HG03565 (cell line): Measurements from ENCODE around the gene DDR1.
"Not testable (repeated sequence)": the region's sequence is repeated elsewhere in the genome, so short reads cannot be mapped to it uniquely, and the experiment has no call there.

Experiments used
- ATAC-seq: cut with Tn5 transposase; IDR thresholded peaks from one replicate; pipeline ENCODE4 v1.9.1; 2021; ENCODE audit warnings: mild to moderate bottlenecking, moderate library complexity; ENCODE audit not compliant: unreplicated experiment

DDR1 gene

DNA sequence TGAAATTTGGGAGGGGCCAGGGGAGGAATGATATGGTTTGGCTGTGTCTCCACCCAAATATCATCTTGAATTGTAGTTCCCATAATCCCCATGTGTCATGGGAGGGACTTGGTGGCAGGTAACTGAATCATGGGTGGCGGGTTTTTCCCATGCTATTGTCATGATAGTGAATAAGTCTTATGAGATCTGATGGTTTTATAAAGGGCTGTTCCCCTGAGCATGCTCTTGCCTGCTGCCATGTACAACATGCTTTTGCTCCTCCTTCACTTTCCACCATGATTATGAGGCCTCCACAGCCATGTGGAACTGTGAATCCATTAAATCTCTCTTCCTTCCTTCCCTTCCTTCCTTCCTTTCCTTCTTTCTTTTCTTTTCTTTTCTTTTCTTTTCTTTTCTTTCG is 31.9 kb upstream of the DDR1 start:
- ATAC-seq = not testable (repeated sequence)

DNA sequence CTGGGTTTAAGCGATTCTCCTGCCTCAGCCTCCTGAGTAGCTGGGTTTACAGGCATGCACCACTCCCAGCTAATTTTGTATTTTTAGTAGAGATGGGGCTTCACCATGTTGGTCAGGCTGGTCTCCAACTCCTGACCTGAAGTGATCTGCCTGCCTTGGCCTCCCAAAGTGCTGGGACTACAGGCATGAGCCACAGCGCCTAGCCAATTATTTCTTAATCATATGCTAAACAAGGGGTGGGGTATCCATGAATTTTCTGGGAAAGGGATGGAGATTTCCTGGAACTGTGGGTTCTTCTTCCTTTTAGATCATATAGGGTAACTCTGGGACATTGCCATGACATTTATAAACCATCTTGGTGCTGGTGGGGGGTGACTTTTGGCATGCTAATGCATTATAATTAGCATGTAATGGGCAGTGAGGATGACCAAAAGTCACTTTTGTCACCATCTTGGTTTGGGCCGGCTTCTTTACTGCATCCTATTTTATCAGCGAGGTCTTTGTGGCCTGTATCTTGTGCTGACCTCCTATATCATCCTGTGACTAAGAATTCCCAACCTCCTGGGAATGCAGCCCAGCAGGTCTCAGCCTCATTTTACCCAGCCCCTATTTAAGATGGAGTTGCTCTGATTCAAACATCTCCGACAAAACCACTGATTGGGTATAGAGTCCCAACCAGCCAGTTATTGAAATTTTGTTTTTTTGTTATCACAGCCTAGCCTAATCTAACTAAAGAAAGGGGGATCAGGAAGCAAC is 29.9 kb upstream of the DDR1 start:
- no peak for ATAC-seq

DNA sequence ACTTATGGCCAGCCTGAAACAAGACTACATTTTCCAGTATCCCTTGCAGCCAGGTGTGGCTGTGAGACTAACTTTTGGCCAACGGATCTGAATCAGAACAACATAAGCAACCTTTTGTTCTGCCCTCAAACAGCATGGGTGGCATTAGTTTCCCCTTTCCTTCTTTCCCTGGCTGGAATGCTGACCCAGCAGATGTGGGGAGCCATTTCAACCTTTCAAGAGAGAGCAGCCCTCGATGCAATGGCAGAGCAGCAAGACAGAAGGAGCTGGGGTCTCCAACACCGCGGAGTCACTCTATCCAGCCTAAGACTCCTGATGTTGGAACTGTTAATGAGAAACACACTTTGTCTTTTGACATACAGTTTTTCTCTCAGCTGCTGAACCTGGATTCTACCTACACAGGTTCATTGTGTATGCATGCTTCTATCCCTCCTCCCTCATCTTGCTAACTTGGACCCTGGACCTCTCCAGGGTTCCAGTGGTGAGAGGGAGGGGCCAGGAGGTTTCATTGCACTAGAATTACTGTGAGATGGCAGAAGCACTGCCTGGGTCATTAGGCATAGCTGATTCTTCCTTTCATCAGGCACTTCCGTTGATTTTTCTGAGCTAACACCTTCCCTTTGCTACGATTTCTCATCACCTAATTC is 28.8 kb upstream of the DDR1 start:
- ATAC-seq = no peak

DNA sequence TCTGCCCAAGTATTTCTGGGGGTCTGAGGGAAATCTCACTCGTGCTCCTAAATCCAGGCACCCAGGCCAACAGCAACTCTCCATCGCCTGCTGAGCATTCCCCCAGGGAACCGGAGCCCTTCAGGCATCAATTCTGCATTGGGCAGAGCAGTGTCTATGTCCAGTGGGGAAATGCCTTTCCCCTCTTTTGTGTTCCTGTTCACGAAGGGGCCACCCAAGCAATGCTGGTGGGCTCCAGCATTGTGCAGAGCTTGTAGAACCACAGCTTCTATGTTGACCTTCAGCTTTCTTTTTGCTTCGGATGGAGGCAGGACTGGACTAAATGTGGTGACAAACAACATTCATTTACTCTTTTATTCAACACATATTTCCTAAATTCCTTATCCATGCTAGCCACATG is 27.2 kb upstream of the DDR1 start:
- no peak for ATAC-seq

DNA sequence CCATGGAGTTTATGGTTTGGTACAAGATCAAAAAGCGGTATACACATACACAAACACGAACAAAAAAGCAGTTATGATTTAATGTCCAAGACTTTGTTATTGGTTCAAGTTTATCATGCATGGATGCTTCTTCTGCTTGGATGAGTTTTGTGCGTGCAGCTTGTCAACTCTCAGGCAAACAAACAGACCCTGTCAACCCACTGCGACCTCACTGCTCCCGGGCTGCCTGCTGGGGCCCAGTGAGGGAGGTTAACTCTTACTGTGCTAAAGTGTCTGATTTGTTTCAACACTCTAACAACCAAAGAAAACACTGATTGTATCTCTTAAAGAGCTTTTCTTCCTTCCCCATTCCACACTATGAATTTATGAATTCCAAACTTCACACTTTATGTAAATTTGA is 26.8 kb upstream of the DDR1 start:
- no peak for ATAC-seq

DNA sequence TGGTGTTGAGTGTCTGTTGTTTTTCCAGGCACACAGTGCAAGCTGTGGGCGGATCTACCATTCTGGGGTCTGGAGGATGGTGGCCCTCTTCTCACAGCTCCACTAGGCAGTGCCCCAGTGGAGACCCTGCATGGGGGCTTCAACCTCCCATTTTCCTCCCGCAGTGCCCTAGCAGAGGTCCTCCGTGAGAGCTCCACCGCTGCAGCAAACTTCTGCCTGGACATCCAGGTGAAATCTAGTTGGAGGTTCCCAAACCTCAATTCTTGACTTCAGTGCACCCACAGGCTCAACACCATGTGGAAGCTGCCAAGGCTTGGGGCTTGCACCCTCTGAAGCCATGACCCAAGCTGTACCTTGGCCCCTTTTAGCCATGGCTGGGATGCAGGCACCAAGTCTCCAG is 24.6 kb upstream of the DDR1 start:
- ATAC-seq = not testable (repeated sequence)

DNA sequence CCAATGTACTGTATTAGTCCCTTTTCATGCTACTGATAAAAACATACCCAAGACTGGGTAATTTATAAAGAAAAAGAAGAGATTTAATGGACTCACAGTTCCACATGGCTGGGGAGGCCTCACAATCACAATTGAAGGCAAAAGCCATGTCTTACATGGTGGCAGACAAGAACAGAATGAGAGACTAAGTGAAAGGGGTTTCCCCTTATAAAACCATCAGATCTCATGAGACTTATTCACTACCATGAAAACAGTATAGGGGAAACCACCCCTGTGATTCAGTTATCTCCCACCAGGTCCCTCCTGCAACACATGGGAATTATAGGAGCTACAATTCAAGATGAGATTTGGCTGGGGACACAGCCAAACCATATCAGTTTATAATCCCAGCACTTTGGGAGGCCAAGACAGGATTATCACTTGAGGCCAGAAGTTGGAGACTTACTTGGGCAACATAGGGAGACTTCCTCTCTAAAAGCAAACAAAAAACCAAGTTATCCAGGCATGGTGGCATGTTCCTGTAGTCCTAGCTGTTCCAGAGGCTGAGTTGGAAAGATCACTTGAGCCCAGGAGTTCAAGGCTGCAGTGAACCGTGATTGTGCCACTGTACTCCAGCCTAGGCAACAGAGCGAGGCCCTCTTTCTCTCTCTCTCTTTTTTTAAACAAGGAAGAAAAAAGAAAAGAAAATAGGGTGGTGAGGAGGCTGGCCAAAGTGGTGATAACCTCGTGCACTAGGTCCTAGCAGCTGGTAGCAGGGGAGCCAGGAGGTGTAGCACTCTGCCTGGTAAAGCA is 22.9 kb upstream of the DDR1 start:
- ATAC-seq = no peak

DNA sequence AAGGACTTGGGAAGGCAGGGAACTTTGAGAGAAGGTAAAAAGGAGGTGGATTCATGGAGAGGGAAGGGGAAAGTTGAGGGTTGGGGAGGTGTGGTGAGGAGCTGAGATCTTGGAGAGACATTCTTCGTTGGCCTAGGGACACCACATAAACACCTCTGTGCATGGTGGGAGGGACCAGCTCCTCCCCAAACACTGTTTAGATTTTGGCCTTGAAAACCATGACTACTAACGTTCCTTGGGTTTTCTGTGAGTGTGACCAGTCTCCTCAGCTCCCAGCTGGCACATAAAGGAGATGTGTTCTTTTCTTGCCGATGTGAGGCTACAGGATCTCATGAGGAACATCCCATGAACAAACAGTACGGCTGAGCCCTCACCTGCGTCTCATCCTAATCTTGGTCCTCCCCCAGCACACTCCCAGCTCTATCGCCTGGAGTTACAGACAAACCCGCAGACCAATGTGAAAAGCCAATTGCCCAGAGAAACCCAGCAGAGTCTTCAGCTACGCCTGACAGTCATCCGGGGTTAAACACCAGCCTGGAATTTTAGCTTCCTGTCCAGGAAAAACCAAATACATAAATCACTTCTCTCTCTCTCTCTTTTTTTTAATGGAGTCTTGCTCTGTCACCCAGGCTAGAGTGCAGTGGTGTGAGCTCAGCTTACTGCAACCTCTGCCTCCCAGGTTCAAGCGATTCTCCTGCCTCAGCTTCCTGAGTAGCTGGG is 22.0 kb upstream of the DDR1 start:
- ATAC-seq = no peak

DNA sequence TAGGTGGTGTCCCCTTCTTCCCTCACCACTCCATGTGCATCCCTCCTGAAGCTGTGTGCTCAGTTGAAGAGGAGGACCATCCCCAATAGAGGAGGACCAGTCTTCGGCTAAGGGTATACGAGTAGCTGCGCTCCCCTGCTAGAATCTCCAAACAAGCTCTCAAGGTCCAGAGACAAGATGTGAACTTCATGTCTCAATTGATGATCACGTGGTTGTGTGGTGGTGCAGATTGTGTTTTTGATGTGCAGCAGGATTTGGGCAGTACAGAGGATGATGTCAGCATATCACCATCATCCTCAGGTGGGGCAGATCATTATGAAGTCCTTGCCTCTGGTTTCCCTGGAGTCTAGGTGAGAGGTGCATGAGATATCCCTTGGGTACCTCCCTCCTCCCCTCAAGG is 20.0 kb upstream of the DDR1 start:
- ATAC-seq = no peak

DNA sequence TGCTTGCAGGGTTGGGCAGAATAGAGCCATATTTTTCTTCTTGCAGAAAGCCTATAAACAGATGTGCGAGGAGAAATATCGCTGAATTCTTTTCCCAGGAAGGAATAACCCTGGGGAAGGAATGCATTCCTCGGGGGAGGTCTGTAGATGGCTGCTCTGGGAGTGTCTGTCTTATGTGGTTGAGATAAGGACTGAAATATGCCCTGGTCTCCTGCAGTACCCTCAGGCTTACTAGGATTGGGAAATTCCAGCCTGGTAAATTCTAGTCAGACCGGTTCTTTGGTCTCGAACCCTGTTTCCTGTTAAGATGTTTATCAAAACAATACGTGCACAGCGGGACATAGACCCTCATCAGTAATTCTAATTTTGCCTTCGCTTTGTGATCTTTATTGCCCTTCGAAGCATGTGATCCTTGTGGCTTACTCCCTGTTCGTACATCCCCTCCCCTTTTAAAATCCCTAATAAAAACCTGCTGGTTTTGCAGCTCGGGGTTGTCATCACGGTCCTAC is 15.0 kb upstream of the DDR1 start:
- not testable (repeated sequence) for ATAC-seq

DNA sequence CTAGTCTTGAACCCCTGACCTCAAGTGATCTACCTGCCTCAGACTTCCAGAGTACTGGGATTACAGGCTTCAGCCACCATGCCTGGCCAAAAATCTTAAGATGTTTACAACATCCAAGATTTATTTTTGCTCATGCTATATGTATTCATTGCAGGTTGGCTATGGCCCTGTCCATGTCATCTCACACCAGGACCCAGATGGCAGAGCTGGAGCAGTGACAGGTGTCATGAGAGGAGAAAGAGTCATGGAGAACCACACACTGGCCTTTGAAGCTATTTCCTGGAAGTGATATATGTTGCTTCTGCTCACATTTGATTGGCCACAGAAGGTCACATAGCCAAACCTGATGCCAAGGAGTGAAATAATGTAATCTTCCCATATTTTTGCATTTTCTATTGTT is 13.8 kb upstream of the DDR1 start:
- ATAC-seq = no peak

DNA sequence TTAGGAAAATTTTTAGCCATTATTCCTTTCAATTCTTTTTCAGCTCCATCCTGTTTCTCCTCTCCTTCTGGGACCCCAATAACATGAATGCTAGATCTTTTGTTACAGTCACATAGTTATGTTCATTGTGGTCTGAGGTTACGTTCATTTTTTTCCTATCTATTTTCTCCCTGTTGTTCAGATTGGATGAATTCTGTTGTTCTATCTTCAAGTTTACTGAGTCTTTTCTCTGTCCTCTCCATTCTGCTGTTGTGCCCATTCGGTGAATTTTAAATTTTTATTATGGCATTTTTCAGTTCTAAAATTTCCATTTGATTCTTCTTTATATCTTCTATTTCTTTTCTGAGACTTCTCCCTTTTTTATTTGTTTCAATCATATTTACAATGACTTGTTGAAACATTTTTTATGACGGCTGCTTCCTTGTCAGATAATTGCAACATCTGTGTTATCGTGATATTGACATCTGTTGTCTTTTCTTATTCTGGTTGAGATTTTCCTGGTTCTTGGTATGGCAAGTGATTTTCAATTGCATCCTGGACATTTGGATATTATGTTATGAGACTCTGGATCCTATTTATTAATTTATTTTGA is 12.6 kb upstream of the DDR1 start:
- no peak for ATAC-seq

DNA sequence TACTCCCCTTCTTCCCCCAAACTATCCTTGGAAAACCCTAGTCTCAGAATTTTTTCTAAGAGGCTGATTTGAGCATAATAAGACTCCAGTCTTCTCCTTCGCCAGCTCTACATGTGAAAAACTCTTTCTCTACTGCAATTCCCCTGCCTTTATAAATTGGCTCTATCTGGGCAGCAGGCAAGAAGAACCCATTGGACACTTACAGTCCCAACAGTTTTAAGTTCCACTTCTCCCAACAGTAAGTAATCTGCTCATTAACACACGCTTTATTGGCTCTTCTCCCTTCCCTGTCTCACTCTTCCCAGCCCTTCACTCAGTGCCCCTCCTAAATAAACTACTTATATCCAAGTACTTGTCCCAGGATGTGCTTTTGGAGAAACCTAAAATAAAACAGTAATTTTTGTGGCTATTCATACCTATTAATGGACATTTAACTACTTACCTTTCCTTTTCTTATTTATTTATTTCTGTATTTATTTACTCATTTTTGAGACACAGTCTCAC is 11.1 kb upstream of the DDR1 start:
- ATAC-seq = no peak

DNA sequence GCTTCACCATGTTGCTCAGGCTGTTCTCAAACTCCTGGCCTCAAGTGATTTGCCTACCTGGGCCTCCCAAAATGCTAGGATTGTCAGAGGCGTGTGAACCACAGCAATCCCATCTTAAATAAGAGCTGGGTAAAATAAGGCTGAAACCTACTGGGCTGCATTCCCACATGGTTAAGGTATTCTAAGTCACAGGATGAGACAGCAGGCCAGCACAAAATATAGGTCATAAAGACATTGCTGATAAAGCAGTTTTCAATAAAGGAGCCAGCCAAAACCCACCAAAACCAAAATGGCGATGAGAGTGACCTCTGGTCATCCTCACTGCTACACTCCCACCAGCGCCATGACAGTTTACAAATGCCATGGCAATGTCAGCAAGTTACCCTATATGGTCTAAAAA is 10.5 kb upstream of the DDR1 start:
- ATAC-seq = not testable (repeated sequence)

DNA sequence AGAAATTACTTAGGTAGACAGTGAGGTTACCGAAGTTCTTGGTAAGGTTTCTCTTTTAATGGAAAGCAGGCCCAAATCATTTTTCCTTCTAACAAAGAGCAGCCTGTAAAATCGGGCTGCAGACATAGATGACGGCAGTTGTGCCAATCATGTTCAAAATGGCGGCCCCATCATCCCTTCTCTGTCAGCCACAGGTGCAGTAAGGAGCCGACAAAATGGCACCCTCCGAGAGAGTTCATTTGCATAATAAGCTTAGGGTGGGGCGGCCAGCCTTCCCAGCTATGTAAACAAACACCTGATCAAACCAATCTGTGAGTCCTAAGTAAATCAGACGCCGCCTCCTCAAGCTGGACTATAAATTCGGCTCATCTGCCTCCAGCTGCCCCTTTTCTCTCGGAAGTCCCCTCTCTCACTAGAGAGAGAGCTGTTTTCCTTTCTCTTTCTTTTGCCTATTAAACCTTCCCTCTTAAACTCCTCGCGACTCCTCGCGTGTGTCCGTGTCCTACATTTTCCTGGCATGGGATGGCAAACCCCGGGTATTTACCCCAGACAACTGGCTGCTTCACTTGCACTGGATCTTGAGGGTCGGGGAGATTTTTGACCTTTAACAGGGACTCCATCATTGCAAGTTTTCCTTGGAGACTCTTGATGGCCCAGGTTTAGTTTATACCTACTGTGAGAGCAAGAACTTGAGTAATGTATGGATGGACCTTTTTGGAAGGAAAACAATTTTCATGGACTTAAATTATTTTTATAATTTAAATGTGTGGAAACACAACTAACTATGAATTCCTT is 8.9 kb upstream of the DDR1 start:
- no peak for ATAC-seq

DNA sequence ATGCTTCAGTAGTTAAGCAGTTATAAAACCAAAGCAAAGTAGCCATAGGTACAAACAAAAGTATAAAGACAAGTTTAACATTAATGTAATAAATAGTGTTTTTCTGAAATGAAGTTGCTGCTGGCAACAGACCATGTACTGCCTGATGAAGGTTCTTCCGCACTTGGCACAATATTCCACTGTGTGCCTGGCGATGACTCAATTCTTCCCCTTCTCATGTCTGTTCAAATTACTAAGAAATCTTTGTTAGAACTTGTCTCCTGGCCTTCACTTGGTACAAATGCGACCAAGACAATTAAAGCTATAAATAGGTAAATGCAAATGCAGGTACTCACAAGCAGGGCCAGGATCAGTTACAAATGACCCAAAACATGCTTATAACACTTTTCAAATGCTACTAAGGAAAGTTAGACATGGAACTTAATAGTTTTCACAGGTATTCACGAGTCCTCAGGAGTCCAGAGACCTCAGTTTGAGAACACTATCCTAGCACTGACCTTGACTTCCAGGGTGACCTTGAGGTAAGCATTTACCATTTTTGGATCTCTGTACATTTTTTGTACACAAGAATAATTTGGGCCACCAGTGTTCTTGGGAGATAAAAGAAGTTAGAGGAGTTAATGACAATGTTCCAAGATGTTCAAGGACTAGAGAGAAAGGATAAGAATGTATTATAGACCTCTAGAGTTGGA is 8.1 kb upstream of the DDR1 start:
- ATAC-seq = no peak

DNA sequence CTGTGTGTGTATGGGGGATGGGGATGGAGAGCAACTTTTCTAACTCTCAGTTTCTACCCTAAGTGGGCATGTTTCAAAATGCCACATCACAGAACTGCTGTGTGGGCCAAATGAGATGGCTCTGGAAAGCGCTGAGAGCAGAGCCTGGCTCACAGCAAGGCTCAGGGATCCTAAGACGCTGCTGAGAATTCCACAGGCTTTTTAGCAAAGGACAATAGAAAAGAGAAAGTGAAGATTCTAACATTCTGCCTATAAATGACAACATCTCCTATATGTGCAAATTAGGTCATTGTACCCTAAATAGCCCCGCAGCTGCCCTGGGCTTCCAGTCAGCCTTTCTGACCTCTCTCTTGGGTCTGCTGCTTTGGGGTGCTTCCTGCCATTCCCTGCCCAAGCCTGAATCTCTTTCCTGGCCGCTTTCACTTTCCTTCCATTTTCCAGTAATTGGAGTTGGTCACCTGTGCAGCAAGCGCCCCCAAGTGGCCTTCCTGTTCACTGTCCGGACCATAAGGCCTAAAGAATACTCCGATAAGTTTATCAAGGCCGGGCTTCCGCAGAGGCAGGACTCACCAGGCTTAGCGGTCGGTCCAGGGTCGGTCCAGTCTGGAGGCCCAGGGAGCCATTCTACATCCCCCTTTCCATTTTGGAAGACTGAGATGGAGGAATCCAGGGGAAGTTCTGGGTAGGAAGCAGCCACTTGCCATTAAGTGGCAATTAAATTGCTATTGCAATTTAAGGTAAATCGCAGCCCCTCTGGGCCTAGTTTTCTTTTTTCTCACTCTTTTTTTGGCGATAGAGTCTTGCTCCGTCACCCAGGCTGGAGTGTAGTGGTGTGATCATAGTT is 6.7 kb upstream of the DDR1 start:
- ATAC-seq = no peak
